PFSK-1 (cell line): ENCODE data around the gene SLC34A1.

Experiments used
- POLR2AphosphoS5 ChIP-seq: IDR thresholded peaks from 2 replicates; pipeline ENCODE4 v1.6.1; 2012; ENCODE audit warnings: low read depth, mild to moderate bottlenecking, control low read depth, low read length, moderate library complexity
- REST ChIP-seq, 2 experiments: IDR thresholded peaks; 2 replicates each; pipeline versions ENCODE4 v1.6.1 to v1.8.0; 2011 to 2012; ENCODE audit warnings: low read depth in 2 of 2, low read length in 2 of 2, control low read depth in 1 of 2, inconsistent platforms in 1 of 2, mild to moderate bottlenecking in 1 of 2, moderate library complexity in 1 of 2; ENCODE audit not compliant: insufficient read depth in 1 of 2

DNA sequence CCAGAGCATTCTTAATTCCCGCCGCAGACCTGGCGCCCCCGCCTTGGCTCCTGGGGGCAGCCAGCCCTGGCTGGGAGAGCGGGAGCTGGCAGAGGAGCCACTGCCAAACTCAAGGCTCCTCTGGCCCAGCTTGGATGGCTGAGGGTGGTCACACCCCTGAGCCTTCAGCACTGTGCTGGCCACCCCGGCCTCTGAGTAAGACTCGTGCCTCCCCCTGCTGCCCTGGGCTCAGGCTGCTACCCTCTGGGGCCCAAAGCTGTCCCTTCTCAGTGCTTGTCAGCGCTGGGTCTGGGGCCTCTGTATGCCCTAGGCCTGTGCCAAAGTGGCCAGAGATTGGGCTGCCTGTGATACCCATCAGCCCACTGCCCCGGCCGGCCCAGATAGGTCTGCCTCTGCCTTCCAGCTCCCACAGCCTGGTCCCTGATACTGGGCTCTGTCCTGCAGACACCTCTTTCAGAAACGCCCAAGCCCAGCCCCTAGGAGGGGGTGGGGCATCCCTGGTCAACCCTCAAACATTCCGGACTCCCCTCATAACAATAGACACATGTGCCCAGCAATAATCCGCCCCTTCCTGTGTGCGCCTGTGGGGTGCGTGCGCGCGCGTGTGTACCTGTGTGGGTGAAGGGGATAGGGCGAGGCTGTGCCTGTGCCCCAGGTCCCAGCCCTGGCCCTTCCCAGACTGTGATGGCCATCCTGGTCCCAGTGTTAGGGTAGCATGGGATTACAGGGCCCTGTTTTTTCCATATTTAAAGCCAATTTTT is 58.0 kb downstream of the SLC34A1 start:
- TF ChIP-seq POLR2AphosphoS5 (no peak), REST (IDR thresholded peaks at IDR 0.05; ENCODE audit: insufficient read depth in 1 of 2, low read depth in 2 of 2, low read length in 2 of 2) (no peak)
